H9 (cell line): ENCODE data around the gene BRCA1. TPM values are rescaled to one million over a fixed set of nuclear protein-coding genes. Genes with fewer than 3 reads are reported as not detected.
A peak's percentile ranks its signal among the peaks of the same experiment; 100 is the strongest.

Source experiments
- DNase-seq: peaks from one replicate; pipeline ENCODE4 v3.0.0-alpha.2; 2017
- H2AFZ ChIP-seq: one replicate; pipeline ENCODE4 v1.6.1; 2013; ENCODE audit warnings: mild to moderate bottlenecking, low read length, control low read depth, moderate library complexity
- H2AK5ac ChIP-seq: 2 replicates; pipeline ENCODE4 v1.6.1; 2013; ENCODE audit warnings: low read length, control low read depth, mixed read lengths; ENCODE audit not compliant: insufficient read length
- H2BK120ac ChIP-seq: one replicate; pipeline ENCODE4 v1.6.1; 2013; ENCODE audit warnings: low read depth, mild to moderate bottlenecking, low read length, control low read depth, inconsistent platforms; ENCODE audit not compliant: poor library complexity, severe bottlenecking
- H2BK12ac ChIP-seq: 2 replicates; pipeline ENCODE4 v1.6.1; 2013; ENCODE audit warnings: low read length, control low read depth, mixed read lengths, low read depth; ENCODE audit not compliant: insufficient read length
- H2BK15ac ChIP-seq: 2 replicates; pipeline ENCODE4 v1.6.1; 2013; ENCODE audit warnings: low read depth, low read length, control low read depth
- H2BK20ac ChIP-seq: one replicate; pipeline ENCODE4 v1.6.1; 2013; ENCODE audit warnings: low read depth, mild to moderate bottlenecking, low read length, control low read depth, inconsistent platforms; ENCODE audit not compliant: poor library complexity, severe bottlenecking
- H2BK5ac ChIP-seq: 2 replicates; pipeline ENCODE4 v1.6.1; 2013; ENCODE audit warnings: low read length, control low read depth, mixed read lengths; ENCODE audit not compliant: insufficient read length
- H3K14ac ChIP-seq: 2 replicates; pipeline ENCODE4 v1.6.1; 2013; ENCODE audit warnings: low read length, control low read depth; ENCODE audit not compliant: insufficient read depth
- H3K18ac ChIP-seq: 2 replicates; pipeline ENCODE4 v1.6.1; 2013; ENCODE audit warnings: low read depth, mild to moderate bottlenecking, mixed read lengths, low read length, control low read depth; ENCODE audit not compliant: insufficient read length
- H3K23ac ChIP-seq: 2 replicates; pipeline ENCODE4 v1.6.1; 2013; ENCODE audit warnings: low read length, control low read depth, mixed read lengths, low read depth; ENCODE audit not compliant: insufficient read length
- H3K23me2 ChIP-seq: 2 replicates; pipeline ENCODE4 v1.6.1; 2013; ENCODE audit warnings: low read depth, mild to moderate bottlenecking, mixed read lengths, low read length, control low read depth; ENCODE audit not compliant: insufficient read length, poor library complexity, severe bottlenecking
- H3K27ac ChIP-seq: 2 replicates; pipeline ENCODE4 v1.5.1; 2013; ENCODE audit warnings: low read length, control low read depth, mixed read lengths, low read depth; ENCODE audit not compliant: insufficient read length
- H3K27me3 ChIP-seq: 2 replicates; pipeline ENCODE4 v1.6.1; 2013; ENCODE audit warnings: low read length, control low read depth, inconsistent platforms; ENCODE audit not compliant: insufficient read depth
- H3K4ac ChIP-seq: 2 replicates; pipeline ENCODE4 v1.6.1; 2013; ENCODE audit warnings: low read depth, mild to moderate bottlenecking, control low read depth, inconsistent platforms, low read length, moderate library complexity
- H3K4me1 ChIP-seq: 2 replicates; pipeline ENCODE4 v1.6.1; 2013; ENCODE audit warnings: low read length, control low read depth, inconsistent platforms; ENCODE audit not compliant: insufficient read depth
- H3K4me2 ChIP-seq: 2 replicates; pipeline ENCODE4 v1.6.1; 2013; ENCODE audit warnings: low read length, control low read depth, mixed read lengths; ENCODE audit not compliant: insufficient read length, insufficient read depth
- H3K56ac ChIP-seq: 2 replicates; pipeline ENCODE4 v1.6.1; 2013; ENCODE audit warnings: low read depth, mild to moderate bottlenecking, mixed read lengths, low read length, control low read depth; ENCODE audit not compliant: insufficient read length
- H3K79me1 ChIP-seq: 2 replicates; pipeline ENCODE4 v1.6.1; 2013; ENCODE audit warnings: low read depth, mild to moderate bottlenecking, moderate library complexity, low read length, control low read depth, inconsistent platforms; ENCODE audit not compliant: insufficient read depth, poor library complexity, severe bottlenecking
- H3K79me2 ChIP-seq: 2 replicates; pipeline ENCODE4 v1.6.1; 2013; ENCODE audit warnings: low read length, control low read depth, inconsistent platforms; ENCODE audit not compliant: insufficient read depth
- H3K9ac ChIP-seq: 2 replicates; pipeline ENCODE4 v1.6.1; 2013; ENCODE audit warnings: low read length, control low read depth, mixed read lengths; ENCODE audit not compliant: insufficient read length; ENCODE audit errors: extremely low read depth
- H3K9me3 ChIP-seq: one replicate; pipeline ENCODE4 v1.6.1; 2013; ENCODE audit warnings: low read depth, low read length, inconsistent platforms; ENCODE audit not compliant: control insufficient read depth
- H3T11ph ChIP-seq: one replicate; pipeline ENCODE4 v1.6.1; 2013; ENCODE audit warnings: mild to moderate bottlenecking, low read length, control low read depth, inconsistent platforms
- H4K20me1 ChIP-seq: one replicate; pipeline ENCODE4 v1.6.1; 2013; ENCODE audit not compliant: control insufficient read depth, insufficient read length, insufficient read depth
- H4K5ac ChIP-seq: 2 replicates; pipeline ENCODE4 v1.6.1; 2013; ENCODE audit warnings: low read depth, mild to moderate bottlenecking, mixed read lengths, low read length, control low read depth; ENCODE audit not compliant: insufficient read length
- H4K8ac ChIP-seq: replicated peaks from 2 replicates; pipeline ENCODE4 v1.6.1; 2013; ENCODE audit warnings: low read length, control low read depth, mixed read lengths, low read depth; ENCODE audit not compliant: insufficient read length
- H4K91ac ChIP-seq: 2 replicates; pipeline ENCODE4 v1.6.1; 2013; ENCODE audit warnings: low read depth, mild to moderate bottlenecking, moderate library complexity, mixed read lengths, low read length, control low read depth; ENCODE audit not compliant: insufficient read length
- H3K27ac Mint-ChIP-seq, 3 experiments: 2 replicates in 2 of 3; 3 replicates in 1 of 3; pipeline ENCODE4 v1.8.0; 2020 to 2021; ENCODE audit warnings: mixed read lengths in 3 of 3, mild to moderate bottlenecking in 1 of 3, moderate library complexity in 1 of 3
- H3K27me3 Mint-ChIP-seq: 2 replicates; pipeline ENCODE4 v1.8.0; 2021; ENCODE audit warnings: low read depth, mild to moderate bottlenecking, moderate library complexity, mixed read lengths
- H3K36me3 Mint-ChIP-seq, 3 experiments: 2 replicates in 2 of 3; 3 replicates in 1 of 3; pipeline ENCODE4 v1.8.0; 2020 to 2021; ENCODE audit warnings: low read depth in 3 of 3, mixed read lengths in 3 of 3; ENCODE audit not compliant: insufficient read depth in 1 of 3
- H3K4me1 Mint-ChIP-seq, 2 experiments: 2 replicates each; pipeline ENCODE4 v1.8.0; 2020; ENCODE audit warnings: mixed read lengths in 2 of 2
- H3K4me3 Mint-ChIP-seq, 2 experiments: 2 replicates in 1 of 2; 3 replicates in 1 of 2; pipeline ENCODE4 v1.8.0; 2020 to 2021; ENCODE audit warnings: mild to moderate bottlenecking in 2 of 2, mixed read lengths in 2 of 2, moderate library complexity in 1 of 2
- H3K9me3 Mint-ChIP-seq, 2 experiments: 2 replicates in 1 of 2; 3 replicates in 1 of 2; pipeline ENCODE4 v1.8.0; 2020; ENCODE audit warnings: mild to moderate bottlenecking in 2 of 2, mixed read lengths in 2 of 2, moderate library complexity in 1 of 2
- CTCF ChIP-seq: fragments of 200-600 bp; sonication (generic); conservative IDR thresholded peaks from 3 replicates; pipeline ENCODE4 v1.8.0; 2021; ENCODE audit warnings: antibody characterized with exemption, mild to moderate bottlenecking
- WGBS: extraction: QIAGEN DNeasy Blood & Tissue Kit; methylation state at CpG from one replicate; pipeline ENCODE4 v1.1.7; 2013; ENCODE audit warnings: missing lambda C conversion rate, low lambda C conversion rate, mixed read lengths; ENCODE audit not compliant: insufficient read length; ENCODE audit errors: extremely low coverage; 5-methylcytosine and 5-hydroxymethylcytosine counted together
- total RNA-seq: library from RNA; stranded (reverse); gene quantifications from 2 replicates; pipeline ENCODE4 v1.2.1, GENCODE V29; 2021

The BRCA1 gene
- total RNA-seq, 1 experiment from 2014 or later: 32.3 TPM

- WGBS: no CpG with 5 or more reads among the region's 2 CpGs
- H3K36me3 Mint-ChIP-seq: peaks cover 2 to 44% (median 30%) of the 10 kb centered on the region in 3 experiments; a peak in 5 of 7 replicates
- no peak overlapping the region for H3K4me3 Mint-ChIP-seq
Measured at GRCh38 chr17:43085474-43085873, 39.7 kb downstream of the BRCA1 start.

More at GRCh38 chr17:43085474-43085873, 39.7 kb downstream of the BRCA1 start:
- Histone ChIP-seq H3K79me1 (no peaks in the 10 kb centered on the region), H2BK120ac (no peak overlapping the region), H3K23me2 (no peaks in the 10 kb centered on the region), H3K79me2 (no peaks in the 10 kb centered on the region), H3K4me2 (no peak overlapping the region), H3K4me1 (no peaks in the 10 kb centered on the region), H2AK5ac (no peak overlapping the region), H3K9me3 (no peaks in the 10 kb centered on the region), H3K18ac (no peak overlapping the region), H4K5ac (no peak overlapping the region), H2BK12ac (no peak overlapping the region), H3K4ac (no peak overlapping the region), H3K27ac (no peak overlapping the region), H3K9ac (no peak overlapping the region), H2BK15ac (no peak overlapping the region), H2BK5ac (no peak overlapping the region), H4K20me1 (no peaks in the 10 kb centered on the region), H4K91ac (no peak overlapping the region), H2AFZ (no peak overlapping the region), H4K8ac (no peak overlapping the region), H2BK20ac (no peak overlapping the region), H3T11ph (no peak overlapping the region), H3K27me3 (no peaks in the 10 kb centered on the region), H3K14ac (no peak overlapping the region), H3K23ac (no peak overlapping the region), H3K56ac (no peak overlapping the region)
- Mint-ChIP-seq H3K27me3 (no peaks in the 10 kb centered on the region), H3K9me3 (no peaks in the 10 kb centered on the region), H3K4me1 (peaks cover 6 to 9% of the 10 kb centered on the region in 2 experiments; a peak in 3 of 4 replicates), H3K27ac (peak overlapping the region in 1 of 3 experiments; percentile 71; a peak in 1 of 7 replicates)
- no peak for TF ChIP-seq CTCF
- DNase-seq: no peak
